Activated T-cell treated with anti-CD3 and anti-CD28 coated beads, Interleukin-2, amount 50 U/mL, for 4 hours (primary cell): Measurements from ENCODE around the gene GRK5. TPM values are rescaled to one million over a fixed set of nuclear protein-coding genes. Genes with fewer than 3 reads are reported as not detected.
"Not testable (repeated sequence)": the region's sequence is repeated elsewhere in the genome, so short reads cannot be mapped to it uniquely, and the experiment has no call there.

Experiments
- ATAC-seq, 2 donors: fragments of 200-7000 bp; cut with Tn5 transposase; one replicate each; pipeline ENCODE4 v1.10.0; 2021
- DNase-seq: peaks from one replicate; pipeline ENCODE4 v3.0.0-alpha.2; 2020
- H3K27me3 Mint-ChIP-seq: one replicate; pipeline ENCODE4 v1.8.0; 2021; ENCODE audit warnings: low read depth, mixed read lengths
- H3K36me3 Mint-ChIP-seq: one replicate; pipeline ENCODE4 v1.8.0; 2022; ENCODE audit warnings: mixed read lengths; ENCODE audit not compliant: insufficient read depth
- H3K4me1 Mint-ChIP-seq: one replicate; pipeline ENCODE4 v1.8.0; 2021; ENCODE audit warnings: low read depth, mixed read lengths
- H3K4me3 Mint-ChIP-seq: one replicate; pipeline ENCODE4 v1.8.0; 2021; ENCODE audit warnings: mild to moderate bottlenecking, moderate library complexity, mixed read lengths
- H3K9me3 Mint-ChIP-seq: one replicate; pipeline ENCODE4 v1.8.0; 2021; ENCODE audit warnings: mixed read lengths
- total RNA-seq, 3 donors: library from RNA; stranded (reverse); gene quantifications; one replicate each; pipeline ENCODE4 v1.2.1, GENCODE V29; 2021

GRK5 gene
- total RNA-seq, 3 donors from 2014 or later: 14.0 to 15.6 (median 15.3) TPM

- peaks cover 4% of the 10 kb centered on the region for H3K9me3 Mint-ChIP-seq
- ATAC-seq: no peak
- peaks cover 9% of the 10 kb centered on the region for H3K36me3 Mint-ChIP-seq
- H3K4me1 Mint-ChIP-seq: peaks cover 29% of the 10 kb centered on the region
- no peak for DNase-seq
- no peak overlapping the region for H3K4me3 Mint-ChIP-seq
- H3K27me3 Mint-ChIP-seq: no peaks in the 10 kb centered on the region
These were observed 49.5 kb downstream of the GRK5 start for GRCh38 chr10:119256897-119257296.

- ATAC-seq (no peak), DNase-seq (no peak)
- H3K4me1 Mint-ChIP-seq: peaks cover 24% of the 10 kb centered on the region
- peaks cover 6% of the 10 kb centered on the region for H3K36me3 Mint-ChIP-seq
- H3K9me3 Mint-ChIP-seq: peaks cover 4% of the 10 kb centered on the region
- no peak overlapping the region for H3K4me3 Mint-ChIP-seq
- no peaks in the 10 kb centered on the region for H3K27me3 Mint-ChIP-seq
These were observed 50.6 kb downstream of the GRK5 start for GRCh38 chr10:119257899-119258419.

- peaks cover 13% of the 10 kb centered on the region for H3K4me1 Mint-ChIP-seq
- H3K4me3 Mint-ChIP-seq: no peak overlapping the region
- peaks cover 4% of the 10 kb centered on the region for H3K9me3 Mint-ChIP-seq
- DNase-seq (no peak), ATAC-seq (no peak)
- H3K36me3 Mint-ChIP-seq: peaks cover 9% of the 10 kb centered on the region
- H3K27me3 Mint-ChIP-seq: no peaks in the 10 kb centered on the region
These were observed 52.0 kb downstream of the GRK5 start for GRCh38 chr10:119259345-119259744.

GRCh38 chr10:119261016-119261415 is 53.6 kb downstream of the GRK5 start:
- ATAC-seq, DNase-seq, H3K36me3 Mint-ChIP-seq, H3K27me3 Mint-ChIP-seq, H3K4me3 Mint-ChIP-seq, H3K9me3 Mint-ChIP-seq: not testable (repeated sequence)
- peaks cover 16% of the 10 kb centered on the region for H3K4me1 Mint-ChIP-seq

- H3K27me3 Mint-ChIP-seq: no peaks in the 10 kb centered on the region
- H3K4me3 Mint-ChIP-seq: no peak overlapping the region
- DNase-seq (no peak), ATAC-seq (no peak)
- peaks cover 22% of the 10 kb centered on the region for H3K4me1 Mint-ChIP-seq
- H3K36me3 Mint-ChIP-seq: peaks cover 3% of the 10 kb centered on the region
- H3K9me3 Mint-ChIP-seq: no peaks in the 10 kb centered on the region
These were observed 56.7 kb downstream of the GRK5 start for GRCh38 chr10:119263951-119264617.

GRCh38 chr10:119265691-119266090 is 58.3 kb downstream of the GRK5 start:
- Mint-ChIP-seq H3K4me3 (no peak overlapping the region), H3K36me3 (peaks cover 5% of the 10 kb centered on the region), H3K4me1 (peaks cover 34% of the 10 kb centered on the region), H3K9me3 (no peaks in the 10 kb centered on the region), H3K27me3 (no peaks in the 10 kb centered on the region)
- ATAC-seq (no peak), DNase-seq (no peak)

- peaks cover 5% of the 10 kb centered on the region for H3K36me3 Mint-ChIP-seq
- H3K4me1 Mint-ChIP-seq: peaks cover 50% of the 10 kb centered on the region
- ATAC-seq (no peak), DNase-seq (no peak)
- H3K4me3 Mint-ChIP-seq: no peak overlapping the region
- no peaks in the 10 kb centered on the region for H3K27me3 Mint-ChIP-seq
- no peaks in the 10 kb centered on the region for H3K9me3 Mint-ChIP-seq
These were observed 60.0 kb downstream of the GRK5 start for GRCh38 chr10:119267384-119267783.

GRCh38 chr10:119268428-119268827 is 61.1 kb downstream of the GRK5 start:
- DNase-seq (no peak), ATAC-seq (no peak)
- Mint-ChIP-seq H3K36me3 (peaks cover 3% of the 10 kb centered on the region), H3K9me3 (no peaks in the 10 kb centered on the region), H3K27me3 (no peaks in the 10 kb centered on the region), H3K4me3 (no peak overlapping the region), H3K4me1 (peaks cover 60% of the 10 kb centered on the region)

- Mint-ChIP-seq H3K9me3 (no peaks in the 10 kb centered on the region), H3K27me3 (no peaks in the 10 kb centered on the region), H3K4me1 (peaks cover 64% of the 10 kb centered on the region), H3K4me3 (peak overlapping the region; percentile 42), H3K36me3 (peaks cover 2% of the 10 kb centered on the region)
- ATAC-seq (peak; percentile 83 to 87), DNase-seq (peak; percentile 51)
These were observed 61.6 kb downstream of the GRK5 start for GRCh38 chr10:119268871-119269506.

GRCh38 chr10:119269737-119270136 is 62.4 kb downstream of the GRK5 start:
- Mint-ChIP-seq H3K9me3 (no peaks in the 10 kb centered on the region), H3K4me3 (peak overlapping the region; percentile 17), H3K36me3 (peaks cover 2% of the 10 kb centered on the region), H3K4me1 (peaks cover 67% of the 10 kb centered on the region), H3K27me3 (no peaks in the 10 kb centered on the region)
- no peak for DNase-seq
- ATAC-seq: no peak

- Mint-ChIP-seq H3K4me1 (peaks cover 74% of the 10 kb centered on the region), H3K27me3 (no peaks in the 10 kb centered on the region), H3K9me3 (no peaks in the 10 kb centered on the region), H3K36me3 (peaks cover 2% of the 10 kb centered on the region), H3K4me3 (peak overlapping the region; percentile 55)
- DNase-seq (peak; percentile 12), ATAC-seq (peak; percentile 35 to 42)
These were observed 63.5 kb downstream of the GRK5 start for GRCh38 chr10:119270762-119271366.

- H3K9me3 Mint-ChIP-seq, H3K27me3 Mint-ChIP-seq, ATAC-seq, DNase-seq, H3K36me3 Mint-ChIP-seq, H3K4me3 Mint-ChIP-seq: not testable (repeated sequence)
- H3K4me1 Mint-ChIP-seq: peaks cover 74% of the 10 kb centered on the region
These were observed 65.0 kb downstream of the GRK5 start for GRCh38 chr10:119272338-119272734.

GRCh38 chr10:119272736-119273135 is 65.4 kb downstream of the GRK5 start:
- no peak for DNase-seq
- Mint-ChIP-seq H3K9me3 (no peaks in the 10 kb centered on the region), H3K36me3 (peaks cover 2% of the 10 kb centered on the region), H3K4me1 (peaks cover 74% of the 10 kb centered on the region), H3K4me3 (no peak overlapping the region), H3K27me3 (no peaks in the 10 kb centered on the region)
- ATAC-seq: no peak

GRCh38 chr10:119273413-119273812 is 66.0 kb downstream of the GRK5 start:
- no peak for DNase-seq
- no peaks in the 10 kb centered on the region for H3K9me3 Mint-ChIP-seq
- no peaks in the 10 kb centered on the region for H3K27me3 Mint-ChIP-seq
- no peak for ATAC-seq
- H3K4me1 Mint-ChIP-seq: peaks cover 68% of the 10 kb centered on the region
- H3K4me3 Mint-ChIP-seq: no peak overlapping the region
- H3K36me3 Mint-ChIP-seq: peaks cover 2% of the 10 kb centered on the region
